DLD1 (cell line): ENCODE results near the gene ARID4B.
"Not testable (repeated sequence)": the region's sequence is repeated elsewhere in the genome, so short reads cannot be mapped to it uniquely, and the experiment has no call there.

Experiments
- in situ Hi-C: cut with HindIII; loops from 2 replicates; pipeline ENCODE4 v1.10.0; 2017; ENCODE audit warnings: low sequenced_read_pairs

Gene ARID4B

DNA sequence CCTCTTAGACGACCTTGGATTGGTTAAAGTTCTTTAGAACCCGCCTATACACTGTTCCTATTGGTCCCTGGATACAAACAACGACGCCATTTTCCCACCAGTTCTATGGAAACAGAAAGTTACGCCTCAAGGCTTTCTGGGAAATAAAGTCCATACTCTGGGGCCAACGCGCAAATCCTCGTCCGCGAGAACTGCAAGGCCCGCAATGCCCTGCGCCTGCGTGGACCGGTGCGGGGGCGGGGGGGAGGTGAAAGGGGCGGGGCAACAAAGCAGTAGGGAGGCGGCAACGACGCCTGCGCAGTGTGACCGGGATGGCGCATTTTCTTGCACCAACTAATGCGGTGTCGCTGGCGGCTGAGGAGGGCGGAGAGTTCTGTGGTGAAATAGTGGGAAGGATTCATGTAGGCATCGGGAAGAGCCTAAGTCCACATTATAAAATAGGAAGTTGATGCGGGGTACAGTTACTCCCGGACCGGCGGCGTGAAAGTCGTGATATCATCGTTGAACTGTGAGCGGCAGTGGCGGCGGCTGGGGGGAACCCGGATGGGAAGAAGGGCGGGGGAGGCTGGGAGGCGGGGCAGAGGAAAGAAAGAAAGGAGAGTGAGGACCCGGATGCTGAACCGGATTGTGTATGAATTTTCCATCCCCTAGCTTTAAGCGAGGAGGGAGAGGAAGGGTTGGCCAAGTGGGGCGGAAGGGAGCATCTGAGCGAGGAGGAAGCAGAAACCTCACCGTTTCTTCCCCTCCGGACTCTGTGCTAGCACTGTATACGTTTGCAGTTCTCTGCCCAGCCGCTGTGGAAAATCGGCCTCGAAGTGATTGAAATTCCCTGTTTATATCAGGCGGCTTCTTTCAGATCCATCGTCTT is 526 bp upstream of the ARID4B start, which contains the start of gene GGPS1:
Gene GGPS1 (plus strand): TSS at position 300 of the 868 bp plus-strand sequence. CDS start 6,695 bp downstream, outside the sequence.
- in situ Hi-C loops: no loop called here

DNA sequence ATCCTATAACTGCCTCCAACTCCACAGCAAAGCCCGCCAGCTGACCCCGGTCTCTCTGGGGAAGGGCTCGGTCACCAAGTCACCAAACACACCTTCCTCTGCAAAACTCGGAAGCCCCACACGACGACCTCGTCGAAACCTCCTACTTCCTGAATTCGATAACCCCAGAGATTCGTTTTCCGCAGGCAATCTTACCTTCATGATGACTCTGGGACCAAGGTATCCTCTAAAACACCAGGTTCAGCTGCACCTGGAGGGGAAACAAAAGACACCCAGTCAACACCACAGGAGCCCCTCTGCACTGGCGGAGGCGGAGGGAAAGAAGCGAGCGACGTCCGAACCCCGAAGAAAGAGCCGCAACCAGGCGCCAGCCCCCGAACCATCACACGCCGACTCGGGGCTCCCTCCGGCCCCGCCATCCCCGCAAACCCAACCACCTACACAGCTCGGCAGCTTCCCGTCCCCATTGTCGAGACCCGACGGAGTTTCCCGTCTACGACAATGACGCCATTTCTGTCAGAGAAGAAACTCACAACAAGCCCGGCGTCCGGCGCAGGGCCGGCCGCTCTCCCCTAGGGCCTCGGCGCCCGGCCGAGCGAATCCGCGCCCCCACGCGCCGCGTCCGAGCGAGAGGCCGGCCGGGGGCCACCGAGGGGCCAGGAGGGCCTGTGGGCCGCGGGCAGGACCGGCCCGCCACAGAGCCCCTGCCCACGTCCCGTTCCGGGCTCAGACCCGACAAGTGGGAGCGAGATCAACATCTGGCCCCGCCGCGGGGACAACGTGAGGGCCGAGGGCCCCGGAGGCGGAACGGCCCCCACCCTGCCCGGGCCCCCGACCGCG is 1.0 kb downstream of the ARID4B start:
- in situ Hi-C loops: no loop called here

DNA sequence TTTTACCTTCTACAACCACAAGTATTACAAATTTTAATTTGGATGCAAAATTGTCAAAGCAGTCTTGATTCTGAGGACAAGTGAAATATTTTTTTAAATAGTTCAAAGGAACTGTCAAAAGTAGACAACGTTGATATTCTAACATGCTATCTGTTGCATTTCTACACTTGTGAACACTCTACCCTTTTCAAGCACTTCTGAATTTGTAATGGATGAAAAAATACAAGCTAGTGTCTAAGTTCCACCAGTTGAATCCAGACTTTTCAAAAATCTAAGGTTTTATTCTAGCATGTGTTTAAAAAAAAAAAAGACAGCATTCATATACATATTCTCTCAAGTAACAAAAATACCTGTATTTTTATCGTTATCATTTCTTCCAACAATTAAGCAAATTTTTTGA is 2.1 kb downstream of the ARID4B start:
- in situ Hi-C loops: no loop called here

DNA sequence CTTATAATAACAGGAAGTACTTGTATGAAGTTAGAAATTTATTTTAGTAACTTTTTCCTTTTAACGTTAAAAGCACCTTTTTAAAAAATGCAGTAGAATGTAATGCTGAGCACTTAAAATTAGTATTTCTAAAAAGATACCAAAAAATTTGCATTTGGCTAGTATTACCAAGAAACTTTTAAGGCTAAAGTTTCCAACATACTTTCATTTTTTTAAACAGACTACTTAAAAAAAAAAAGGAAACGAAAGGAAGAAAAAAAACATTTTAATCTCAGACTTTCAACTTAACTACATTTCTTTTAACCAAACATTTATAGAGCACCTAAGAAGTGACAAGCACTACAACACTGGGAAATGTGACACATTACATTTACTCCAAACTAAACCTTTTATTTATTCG is 2.8 kb downstream of the ARID4B start:
- in situ Hi-C loops: no loop called here

DNA sequence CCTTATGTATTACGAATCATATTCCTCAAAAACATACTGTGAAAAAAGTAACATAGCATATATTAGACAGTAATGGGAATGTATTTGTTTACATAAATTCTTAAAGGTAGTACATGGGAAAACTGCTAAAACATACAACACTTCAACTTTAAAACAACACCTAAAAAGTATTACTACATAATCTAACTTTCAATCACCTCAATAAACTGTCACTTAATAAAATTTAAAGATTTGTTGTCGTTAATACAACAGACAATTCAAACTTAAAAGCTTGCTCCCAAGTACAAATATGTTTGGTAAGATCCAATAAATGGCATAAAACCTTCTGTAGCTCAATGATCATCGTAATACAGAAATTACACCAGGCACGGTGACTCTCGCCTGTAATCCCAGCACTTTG is 3.7 kb downstream of the ARID4B start:
- in situ Hi-C loops: no loop called here

DNA sequence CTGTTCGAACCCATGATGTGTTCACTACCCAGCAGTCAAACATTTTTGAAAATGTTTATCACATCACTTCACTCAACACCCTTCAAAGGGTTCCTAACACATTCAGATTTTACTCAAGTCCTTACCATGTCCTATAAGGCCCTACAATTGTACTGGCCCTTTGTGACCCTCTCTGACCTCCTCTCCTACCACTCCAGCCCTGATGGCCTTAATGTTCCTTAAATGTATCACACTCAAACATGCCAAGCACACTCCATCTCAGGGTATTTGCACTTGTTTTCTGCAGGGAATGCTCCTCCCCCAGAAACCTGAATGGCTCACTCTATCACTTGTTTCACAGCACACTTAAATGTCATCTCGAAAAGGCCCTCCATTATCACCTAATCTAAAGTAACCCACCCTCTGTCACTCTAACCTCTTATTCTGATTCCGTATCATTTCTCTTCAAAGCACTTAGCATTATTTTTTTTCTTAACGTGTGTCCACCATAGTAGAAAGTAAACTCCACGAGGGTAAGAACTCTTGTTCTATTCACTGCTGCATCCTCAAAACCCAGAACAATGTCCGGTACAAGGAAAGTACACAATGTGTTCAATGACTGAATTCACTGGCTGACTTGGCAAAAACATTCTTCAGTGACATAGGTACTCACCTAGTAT is 7.3 kb downstream of the ARID4B start:
- in situ Hi-C loops: no loop called here

DNA sequence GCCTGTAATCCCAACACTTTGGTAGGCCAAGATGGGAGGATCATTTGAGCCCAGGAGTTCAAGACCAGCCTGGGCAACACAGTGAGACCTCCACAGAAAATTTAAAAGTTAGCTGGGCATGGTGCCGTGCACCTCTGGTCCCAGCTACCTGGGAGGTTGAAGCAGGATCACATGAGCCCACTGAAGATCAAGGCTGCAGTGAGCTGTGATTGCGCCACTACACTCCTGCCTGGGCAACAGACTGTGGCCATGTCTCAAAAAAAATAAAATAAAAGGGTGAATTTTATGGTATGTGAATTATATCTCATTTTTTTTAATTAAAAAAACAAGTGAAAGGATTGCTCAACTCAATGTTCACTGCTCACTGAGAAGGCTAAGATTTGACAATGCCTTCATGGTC is 8.7 kb downstream of the ARID4B start:
- in situ Hi-C loops: no loop called here

DNA sequence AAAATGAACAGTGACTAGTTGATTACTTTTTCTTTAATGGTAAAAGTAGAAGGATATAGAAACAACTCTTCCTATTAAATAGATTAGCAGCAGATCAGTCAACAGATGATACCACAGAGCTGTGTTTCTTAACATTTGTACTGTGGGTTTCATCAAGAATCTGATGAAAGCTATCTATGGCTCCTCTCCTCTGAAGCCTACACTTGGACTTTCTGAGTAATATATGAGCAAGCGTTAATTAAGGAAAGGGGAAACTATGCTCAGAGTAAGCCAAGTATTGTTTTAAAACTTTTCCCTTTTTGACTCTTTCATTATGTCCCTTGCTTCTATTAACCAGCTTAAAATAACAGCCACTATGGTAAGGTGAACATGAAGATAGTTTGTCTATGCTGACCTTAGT is 10.8 kb downstream of the ARID4B start:
- in situ Hi-C loops: no loop called here

DNA sequence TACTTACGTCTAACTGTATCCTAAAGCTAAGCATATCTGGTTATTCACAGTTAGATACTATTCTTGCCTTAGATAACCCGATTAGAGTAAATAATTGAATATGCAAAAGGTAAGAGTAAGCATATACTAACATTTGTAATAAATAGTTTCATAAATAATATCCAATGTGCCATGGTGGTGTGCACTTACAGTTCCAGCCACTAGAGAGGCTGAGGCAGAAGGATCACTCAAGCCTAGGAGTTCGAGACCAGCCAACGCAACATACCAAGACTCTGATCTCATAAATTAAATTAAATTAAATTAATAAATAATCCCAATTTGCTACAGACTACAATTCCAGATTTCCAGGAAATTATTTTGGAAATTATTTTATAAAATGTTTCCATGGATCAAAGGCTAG is 12.2 kb downstream of the ARID4B start:
- in situ Hi-C loops: no loop called here

DNA sequence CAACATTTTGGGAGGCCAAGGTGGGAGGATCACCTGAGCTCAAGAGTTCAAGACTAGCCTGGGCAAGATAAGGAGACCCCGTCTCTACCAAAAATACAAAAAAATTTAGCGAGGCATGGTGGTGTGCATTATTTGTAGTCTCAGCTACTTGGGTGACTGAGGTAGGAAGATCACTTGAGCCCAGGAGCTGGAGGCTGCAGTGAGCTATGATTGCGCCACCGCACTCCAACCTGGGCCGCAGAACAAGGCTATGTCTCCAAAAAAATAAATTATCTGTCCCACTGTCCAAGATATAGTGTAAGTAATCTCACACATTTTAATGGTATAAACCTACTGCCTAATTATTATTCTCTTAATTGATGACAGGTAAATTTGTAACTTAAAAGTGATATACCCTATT is 12.8 kb downstream of the ARID4B start:
- in situ Hi-C loops: no loop called here

DNA sequence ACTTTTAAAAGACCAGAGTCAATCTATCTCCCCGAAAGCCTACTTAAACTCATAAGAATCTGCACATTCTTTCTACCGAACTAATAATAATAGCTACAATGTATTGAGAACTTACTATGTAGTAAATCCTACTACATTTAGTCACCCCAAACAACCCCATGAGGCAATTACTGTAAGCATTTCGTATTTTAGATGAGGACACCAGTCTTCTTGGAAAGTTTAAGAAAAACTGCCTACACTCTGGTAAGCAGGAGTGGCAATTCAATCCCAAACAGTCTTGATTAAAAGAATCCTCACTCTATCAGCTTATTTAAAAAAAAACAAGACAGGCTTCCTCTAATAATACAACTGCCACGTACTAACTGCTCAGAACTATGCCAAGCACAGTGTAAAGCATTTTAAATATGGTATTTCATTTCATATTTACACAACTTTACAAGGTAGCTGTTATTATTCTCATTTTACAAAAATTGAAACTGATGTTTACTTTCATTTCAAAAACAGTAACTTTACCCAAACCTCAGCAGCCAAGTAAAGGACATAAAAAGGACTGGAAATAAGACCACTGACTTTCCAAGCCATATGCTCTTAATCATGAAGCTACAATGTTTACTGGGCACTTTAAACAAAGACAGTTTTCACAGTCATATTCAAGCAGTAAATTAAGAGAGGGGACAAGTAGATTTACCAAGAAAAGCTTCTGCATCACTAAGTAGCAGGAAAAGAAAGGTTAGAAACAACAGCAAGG is 13.9 kb downstream of the ARID4B start:
- in situ Hi-C loops: no loop called here

DNA sequence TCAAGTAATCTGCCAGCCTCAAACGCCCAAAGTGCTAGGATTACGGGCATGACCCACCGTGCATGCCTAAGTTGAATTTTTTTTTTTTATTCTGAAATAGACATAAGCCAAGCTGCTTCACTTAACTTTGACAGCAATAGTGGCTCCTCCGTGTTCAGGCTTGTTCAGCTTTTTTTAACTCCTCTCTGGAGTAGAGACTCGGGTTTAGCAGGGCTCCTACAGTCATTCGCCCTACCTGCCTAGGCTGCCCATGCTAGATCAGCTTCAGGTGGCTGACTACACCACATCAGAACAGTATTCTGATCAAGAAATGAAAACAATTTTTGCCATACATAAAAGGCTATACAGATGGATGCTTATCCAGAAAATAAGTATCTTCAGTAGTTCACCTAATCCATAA is 14.7 kb downstream of the ARID4B start:
- in situ Hi-C loops: no loop called here

DNA sequence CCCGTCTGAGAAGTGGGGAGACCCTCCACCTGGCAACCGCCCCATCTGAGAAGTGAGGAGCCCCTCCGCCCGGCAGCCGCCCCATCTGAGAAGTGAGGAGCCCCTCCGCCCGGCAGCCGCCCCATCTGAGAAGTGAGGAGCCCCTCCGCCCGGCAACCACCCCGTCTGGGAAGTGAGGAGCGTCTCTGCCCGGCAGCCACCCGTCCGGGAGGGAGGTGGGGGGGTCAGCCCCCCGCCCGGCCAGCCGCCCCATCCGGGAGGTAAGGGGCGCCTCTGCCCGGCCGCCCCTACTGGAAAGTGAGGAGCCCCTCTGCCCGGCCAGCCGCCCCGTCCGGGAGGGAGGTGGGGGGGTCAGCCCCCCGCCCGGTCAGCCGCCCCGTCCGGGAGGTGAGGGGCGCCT is 18.8 kb downstream of the ARID4B start:
- in situ Hi-C loops: not testable (repeated sequence)

DNA sequence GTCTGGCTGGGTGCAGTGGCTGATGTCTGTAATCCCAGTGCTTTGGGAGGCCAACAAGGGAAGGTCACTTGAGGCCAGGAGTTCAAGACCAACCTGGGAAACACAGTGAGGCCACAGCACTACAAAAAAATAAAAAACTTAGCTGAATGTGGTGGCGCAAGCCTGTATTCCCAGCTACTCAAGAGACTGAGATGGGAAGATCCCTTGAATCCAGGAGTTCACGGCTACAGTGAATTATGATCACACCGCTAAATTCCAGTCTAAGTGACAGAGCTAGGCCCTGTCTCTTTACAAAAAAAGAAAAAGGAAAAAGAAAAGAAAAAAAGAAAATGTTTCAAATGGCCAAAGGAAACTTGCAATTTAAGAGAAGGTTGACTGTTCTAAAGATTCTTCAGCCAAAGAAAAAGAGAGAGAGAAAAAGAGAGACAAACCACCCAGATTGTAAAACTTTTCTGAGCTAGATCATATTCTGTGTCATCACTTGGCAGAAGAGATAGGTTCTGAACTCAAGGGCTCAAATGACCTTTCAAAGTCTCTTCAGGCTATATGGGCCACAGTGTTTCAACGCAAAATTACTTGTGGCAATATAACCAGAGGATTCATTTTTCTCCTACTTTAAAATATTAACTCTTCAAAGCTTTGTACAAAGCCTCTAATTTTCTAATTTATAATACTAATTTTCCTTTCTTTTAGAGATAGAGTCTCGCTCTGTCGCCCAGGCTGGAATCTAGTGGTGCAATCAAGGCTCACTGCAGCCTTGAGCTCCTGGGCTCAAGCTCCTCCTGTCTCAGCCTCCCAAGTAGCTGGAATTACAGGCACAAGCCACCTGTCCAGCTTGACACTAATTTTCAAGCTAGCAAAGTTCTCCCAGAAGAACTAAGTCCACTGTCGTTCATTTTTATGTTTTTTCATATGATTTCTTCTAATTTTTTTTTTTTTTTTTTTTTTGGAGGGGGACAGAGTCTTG is 20.5 kb downstream of the ARID4B start:
- in situ Hi-C loops: no loop called here

DNA sequence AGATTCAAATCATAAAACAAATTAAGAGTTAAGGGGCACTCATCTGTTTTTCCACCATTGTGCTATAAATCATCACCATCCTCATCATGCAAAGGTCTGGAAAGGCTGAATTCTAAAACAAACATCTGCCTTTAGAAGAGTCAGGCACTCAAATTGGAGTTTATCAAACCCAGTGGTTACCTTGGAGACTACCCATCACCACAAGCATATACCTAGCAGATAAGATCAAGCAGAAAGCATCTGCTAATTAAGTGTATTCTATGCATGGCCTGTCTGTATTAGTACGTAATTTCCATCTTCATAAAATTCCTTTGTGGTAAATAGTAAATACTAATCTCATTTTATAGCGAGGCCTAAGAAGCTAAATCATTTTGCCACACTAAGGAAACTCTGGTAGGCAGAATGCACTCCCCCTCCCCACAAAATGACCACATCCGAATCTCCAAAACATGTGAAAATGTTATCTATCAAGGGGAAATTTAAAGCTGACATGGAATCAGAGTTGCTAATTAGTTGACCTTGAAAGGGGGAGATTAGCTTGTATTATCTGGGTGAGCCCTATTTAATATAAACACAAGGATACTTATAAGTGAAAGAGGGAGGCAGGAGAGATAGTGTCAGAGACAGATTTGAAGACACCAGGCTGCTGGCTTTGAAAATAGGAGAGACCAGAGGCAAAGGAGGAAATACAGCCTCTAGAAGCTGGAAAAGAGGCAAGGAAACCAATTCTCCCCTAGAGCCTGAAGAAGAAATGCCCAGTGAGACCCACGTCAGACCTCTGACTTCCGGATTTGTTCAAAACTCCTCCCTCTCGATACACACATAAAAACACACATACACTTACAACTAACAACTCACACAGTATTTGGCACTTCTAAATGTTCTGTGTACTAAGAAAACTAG is 23.2 kb downstream of the ARID4B start:
- in situ Hi-C loops: no loop called here

DNA sequence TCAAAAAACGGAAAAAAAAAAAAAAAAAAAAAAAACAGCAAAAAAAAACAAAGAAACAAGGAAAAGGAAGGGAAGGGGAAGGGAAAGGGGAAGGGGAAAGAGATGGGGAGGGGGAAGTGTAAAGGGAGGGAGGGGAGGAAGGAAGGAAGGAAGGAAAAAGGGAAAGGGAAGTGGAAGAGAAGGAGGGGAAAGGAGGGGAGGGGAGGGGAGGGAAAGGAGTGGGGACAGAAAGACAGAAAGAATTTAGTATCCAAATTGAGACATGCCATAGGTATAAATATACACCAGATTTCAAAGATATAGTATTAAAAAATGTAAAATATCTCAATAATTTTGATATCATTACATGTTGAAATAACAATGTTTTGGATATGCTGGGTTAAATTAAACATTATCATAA is 25.8 kb downstream of the ARID4B start:
- in situ Hi-C loops: no loop called here

DNA sequence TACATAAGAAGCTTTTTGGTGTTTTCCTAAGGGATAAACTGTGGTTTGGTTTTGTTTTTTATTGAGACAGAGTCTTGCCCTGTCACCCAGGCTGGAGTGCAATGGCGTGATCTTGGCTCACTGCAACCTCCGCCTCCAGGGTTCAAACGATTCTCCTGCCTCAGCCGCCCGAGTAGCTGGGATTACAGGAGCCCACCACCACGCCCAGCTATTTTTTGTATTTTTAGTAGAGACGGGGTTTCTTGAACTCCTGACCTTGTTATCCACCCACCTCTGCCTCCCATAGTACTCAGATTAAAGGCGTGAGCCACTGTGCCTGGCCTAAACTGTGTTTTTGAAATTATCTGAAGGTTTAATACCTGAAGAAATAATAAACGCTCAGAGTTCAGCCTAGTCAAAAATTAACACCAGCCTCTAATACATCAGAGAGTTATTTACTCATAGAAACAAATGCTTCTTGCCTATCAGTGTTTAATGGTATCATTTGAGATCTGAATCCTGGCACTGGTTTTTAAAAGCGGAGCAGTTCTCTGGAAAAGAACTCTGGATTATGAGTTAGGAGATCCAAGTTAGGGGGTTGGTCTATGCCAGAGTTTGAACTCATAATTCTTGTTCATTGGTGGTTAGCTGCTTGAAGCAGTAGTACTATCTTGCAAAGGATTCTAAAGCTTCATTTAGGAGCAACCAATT is 28.7 kb downstream of the ARID4B start:
- in situ Hi-C loops: no loop called here

DNA sequence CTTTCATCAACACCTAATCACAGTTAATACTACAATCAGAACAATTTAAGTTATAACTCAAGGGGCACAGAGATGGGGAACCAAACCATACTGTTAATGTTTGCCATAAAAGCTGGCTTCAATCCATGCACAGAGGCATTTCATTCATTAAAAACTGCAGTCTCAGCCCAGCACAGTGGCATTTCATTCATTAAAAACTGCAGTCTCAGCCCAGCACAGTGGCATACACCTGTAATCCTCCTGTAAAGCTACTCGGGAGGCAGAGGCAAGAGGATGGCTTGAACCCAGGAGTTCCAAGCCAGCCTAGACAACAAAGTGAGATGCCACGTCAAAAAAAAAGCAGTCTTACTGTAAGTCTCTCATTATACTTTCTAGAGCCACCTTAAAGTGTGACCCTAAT is 29.2 kb downstream of the ARID4B start:
- in situ Hi-C loops: no loop called here
